ENCODE measurements around the gene FAAH2.
"Not testable (repeated sequence)": the region's sequence is repeated elsewhere in the genome, so short reads cannot be mapped to it uniquely, and the experiment has no call there.

FAAH2 gene

GRCh38 chrX:57286507-57287251 is at the start of gene FAAH2:
TSS of gene FAAH2 (plus strand) at chrX:57286706. CDS start at chrX:57286826, 120 bp downstream.
- Mint-ChIP-seq H3K4me1 (peaks cover 51% of the 10 kb centered on the region), H3K27ac (peak within 1 kb of the TSS; percentile 97), H3K27me3 (no peaks in the 10 kb centered on the region), H3K4me3 (peak within 1 kb of the TSS; percentile 88), H3K9me3 (no peaks in the 10 kb centered on the region), H3K36me3 (no peaks in the 10 kb centered on the region)

GRCh38 chrX:57241967-57242366 is 44.5 kb upstream of the FAAH2 start:
- no peaks in the 10 kb centered on the region for H3K4me1 Mint-ChIP-seq
- H3K27ac Mint-ChIP-seq, result no peak overlapping the region
- H3K9me3 Mint-ChIP-seq, result peaks cover 16% of the 10 kb centered on the region

GRCh38 chrX:57251965-57252364 is 34.5 kb upstream of the FAAH2 start:
- Mint-ChIP-seq H3K27ac (no peak overlapping the region), H3K27me3 (no peaks in the 10 kb centered on the region), H3K4me3 (no peak overlapping the region), H3K9me3 (no peaks in the 10 kb centered on the region), H3K36me3 (no peaks in the 10 kb centered on the region), H3K4me1 (no peaks in the 10 kb centered on the region)

More at GRCh38 chrX:57241967-57242366, 44.5 kb upstream of the FAAH2 start:
- peaks cover 12% of the 10 kb centered on the region for H3K36me3 Mint-ChIP-seq
- H3K4me3 Mint-ChIP-seq, result no peak overlapping the region
- H3K27me3 Mint-ChIP-seq, result no peaks in the 10 kb centered on the region

- H3K9me3 Mint-ChIP-seq, result peaks cover 8% of the 10 kb centered on the region
- H3K36me3 Mint-ChIP-seq, result peaks cover 6% of the 10 kb centered on the region
- H3K4me3 Mint-ChIP-seq, result no peak overlapping the region
- H3K27ac Mint-ChIP-seq, result no peak overlapping the region
- H3K4me1 Mint-ChIP-seq, result no peaks in the 10 kb centered on the region
- peaks cover 3% of the 10 kb centered on the region for H3K27me3 Mint-ChIP-seq
These were observed 21.4 kb upstream of the FAAH2 start for GRCh38 chrX:57265126-57265525.

- Mint-ChIP-seq H3K4me3 (no peak overlapping the region), H3K27me3 (peaks cover 3% of the 10 kb centered on the region), H3K9me3 (peaks cover 8% of the 10 kb centered on the region), H3K36me3 (peaks cover 6% of the 10 kb centered on the region), H3K27ac (no peak overlapping the region), H3K4me1 (no peaks in the 10 kb centered on the region)
These were observed 20.2 kb upstream of the FAAH2 start for GRCh38 chrX:57266275-57266674.

GRCh38 chrX:57266871-57267270 is 19.6 kb upstream of the FAAH2 start:
- no peak overlapping the region for H3K4me3 Mint-ChIP-seq
- H3K27me3 Mint-ChIP-seq, result peaks cover 3% of the 10 kb centered on the region
- H3K4me1 Mint-ChIP-seq, result no peaks in the 10 kb centered on the region
- H3K27ac Mint-ChIP-seq, result no peak overlapping the region
- peaks cover 6% of the 10 kb centered on the region for H3K36me3 Mint-ChIP-seq
- H3K9me3 Mint-ChIP-seq, result peaks cover 8% of the 10 kb centered on the region

GRCh38 chrX:57267308-57267707 is 19.2 kb upstream of the FAAH2 start:
- no peaks in the 10 kb centered on the region for H3K4me1 Mint-ChIP-seq
- H3K4me3 Mint-ChIP-seq, result no peak overlapping the region
- no peak overlapping the region for H3K27ac Mint-ChIP-seq
- H3K27me3 Mint-ChIP-seq, result peaks cover 3% of the 10 kb centered on the region
- peaks cover 6% of the 10 kb centered on the region for H3K36me3 Mint-ChIP-seq
- H3K9me3 Mint-ChIP-seq, result peaks cover 8% of the 10 kb centered on the region

- no peaks in the 10 kb centered on the region for H3K4me1 Mint-ChIP-seq
- H3K9me3 Mint-ChIP-seq, result peaks cover 8% of the 10 kb centered on the region
- H3K27ac Mint-ChIP-seq, result no peak overlapping the region
- H3K27me3 Mint-ChIP-seq, result peaks cover 3% of the 10 kb centered on the region
- H3K36me3 Mint-ChIP-seq, result peaks cover 4% of the 10 kb centered on the region
- H3K4me3 Mint-ChIP-seq, result no peak overlapping the region
These were observed 15.5 kb upstream of the FAAH2 start for GRCh38 chrX:57270980-57271379.

- no peak overlapping the region for H3K4me3 Mint-ChIP-seq
- H3K27ac Mint-ChIP-seq, result peak overlapping the region; percentile 57
- H3K36me3 Mint-ChIP-seq, result no peaks in the 10 kb centered on the region
- H3K9me3 Mint-ChIP-seq, result no peaks in the 10 kb centered on the region
- H3K4me1 Mint-ChIP-seq, result peaks cover 28% of the 10 kb centered on the region
- H3K27me3 Mint-ChIP-seq, result no peaks in the 10 kb centered on the region
These were observed 3.9 kb upstream of the FAAH2 start for GRCh38 chrX:57282568-57282967.

GRCh38 chrX:57285001-57285400 is 1.5 kb upstream of the FAAH2 start:
- Mint-ChIP-seq H3K4me1 (peaks cover 34% of the 10 kb centered on the region), H3K4me3 (no peak overlapping the region), H3K27ac (peak overlapping the region; percentile 90), H3K9me3 (no peaks in the 10 kb centered on the region), H3K36me3 (no peaks in the 10 kb centered on the region), H3K27me3 (no peaks in the 10 kb centered on the region)

- Mint-ChIP-seq H3K4me3 (peak overlapping the region; percentile 57), H3K9me3 (no peaks in the 10 kb centered on the region), H3K36me3 (peaks cover 10% of the 10 kb centered on the region), H3K4me1 (peaks cover 62% of the 10 kb centered on the region), H3K27ac (peak overlapping the region; percentile 30), H3K27me3 (no peaks in the 10 kb centered on the region)
These were observed 2.6 kb downstream of the FAAH2 start for GRCh38 chrX:57289089-57289488.

- Mint-ChIP-seq H3K36me3 (peaks cover 27% of the 10 kb centered on the region), H3K4me1 (peaks cover 48% of the 10 kb centered on the region), H3K9me3 (peaks cover 5% of the 10 kb centered on the region), H3K27ac (peak overlapping the region; percentile 46), H3K27me3 (no peaks in the 10 kb centered on the region), H3K4me3 (peak overlapping the region; percentile 11)
These were observed 8.5 kb downstream of the FAAH2 start for GRCh38 chrX:57294961-57295360.

GRCh38 chrX:57295679-57296078 is 9.2 kb downstream of the FAAH2 start:
- not testable (repeated sequence) for H3K27me3 Mint-ChIP-seq, H3K4me3 Mint-ChIP-seq, H3K9me3 Mint-ChIP-seq
- Mint-ChIP-seq H3K36me3 (peaks cover 27% of the 10 kb centered on the region), H3K4me1 (peaks cover 41% of the 10 kb centered on the region), H3K27ac (peak overlapping the region; percentile 23)

GRCh38 chrX:57313583-57314215 is 27.2 kb downstream of the FAAH2 start:
- H3K27me3 Mint-ChIP-seq, result no peaks in the 10 kb centered on the region
- H3K27ac Mint-ChIP-seq, result no peak overlapping the region
- peaks cover 21% of the 10 kb centered on the region for H3K36me3 Mint-ChIP-seq
- peak overlapping the region; percentile 47 for H3K4me3 Mint-ChIP-seq
- no peaks in the 10 kb centered on the region for H3K9me3 Mint-ChIP-seq
- H3K4me1 Mint-ChIP-seq, result peaks cover 26% of the 10 kb centered on the region

GRCh38 chrX:57329008-57329407 is 42.5 kb downstream of the FAAH2 start:
- no peaks in the 10 kb centered on the region for H3K27me3 Mint-ChIP-seq
- H3K27ac Mint-ChIP-seq, result no peak overlapping the region
- H3K4me1 Mint-ChIP-seq, result no peaks in the 10 kb centered on the region
- H3K4me3 Mint-ChIP-seq, result no peak overlapping the region
- H3K9me3 Mint-ChIP-seq, result peaks cover 5% of the 10 kb centered on the region
- H3K36me3 Mint-ChIP-seq, result peaks cover 29% of the 10 kb centered on the region

GRCh38 chrX:57335790-57336189 is 49.3 kb downstream of the FAAH2 start:
- H3K4me1 Mint-ChIP-seq, H3K27ac Mint-ChIP-seq, H3K27me3 Mint-ChIP-seq, H3K4me3 Mint-ChIP-seq: not testable (repeated sequence)
- H3K36me3 Mint-ChIP-seq, result peaks cover 46% of the 10 kb centered on the region
- peaks cover 13% of the 10 kb centered on the region for H3K9me3 Mint-ChIP-seq
